Astrocyte of the spinal cord (primary cell): ENCODE measurements around the gene KIAA1549.

ENCODE experiments used
- DNase-seq: peaks from one replicate; pipeline ENCODE4 v3.0.0; 2011; ENCODE audit warnings: low read depth, low spot score
- H3K4me3 ChIP-seq: 2 replicates; pipeline ENCODE4 v1.5.1; 2011; ENCODE audit warnings: low read depth, mild to moderate bottlenecking, low read length, moderate library complexity
- CTCF ChIP-seq: IDR thresholded peaks from 2 replicates; pipeline ENCODE4 v1.5.1; 2012; ENCODE audit warnings: low read depth, mild to moderate bottlenecking, low read length, inconsistent platforms
- in situ Hi-C: cut with HindIII; loops from 2 replicates; pipeline ENCODE4 v1.10.0; 2017; ENCODE audit warnings: low sequenced_read_pairs

The KIAA1549 gene

DNA sequence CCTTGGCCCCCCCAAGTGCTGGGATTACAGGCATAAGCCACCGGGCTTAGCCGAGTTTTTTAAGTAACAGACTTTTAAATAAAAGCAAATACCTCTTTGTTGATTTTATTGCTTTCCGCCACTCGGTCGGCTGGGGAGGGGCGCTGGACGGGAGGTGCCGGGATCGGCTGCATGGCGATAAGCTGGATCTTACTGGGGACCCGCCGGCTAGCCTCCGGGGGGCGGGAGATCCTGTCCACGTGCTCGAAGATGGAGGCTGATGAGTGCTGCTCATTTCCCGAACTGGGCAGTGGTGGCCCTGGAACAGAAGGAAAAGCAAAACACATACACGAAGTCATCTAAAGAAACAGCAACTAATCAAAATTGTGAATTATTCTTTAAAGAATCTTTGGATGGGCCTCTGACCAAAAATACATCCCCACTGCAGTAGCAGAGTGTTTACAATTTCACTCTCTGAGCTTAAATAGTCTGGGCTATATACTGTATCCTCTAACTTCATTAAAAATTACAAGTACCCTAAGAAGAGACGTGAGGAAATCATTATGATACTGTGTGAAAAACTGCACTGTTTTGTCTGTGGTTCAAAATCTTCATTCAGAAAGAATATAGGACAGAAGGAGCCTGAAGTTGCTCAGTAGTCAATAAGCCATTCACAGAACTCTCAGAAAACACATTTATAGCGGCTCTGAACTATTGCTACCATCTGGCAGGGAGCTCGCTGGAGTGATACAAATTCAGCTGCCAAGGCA, 110.0 kb downstream of the KIAA1549 start:
- H3K4me3 ChIP-seq: no peak overlapping the region
- no peak for TF ChIP-seq CTCF
- DNase-seq: no peak
- in situ Hi-C loops: no loop called here

GRCh38 chr7:138869353-138869752, 111.8 kb downstream of the KIAA1549 start:
- DNase-seq: no peak
- H3K4me3 ChIP-seq: no peak overlapping the region
- in situ Hi-C loops: no loop called here
- TF ChIP-seq CTCF: no peak

GRCh38 chr7:138868711-138869110, 112.5 kb downstream of the KIAA1549 start:
- H3K4me3 ChIP-seq: no peak overlapping the region
- DNase-seq: no peak
- in situ Hi-C loops: no loop called here
- no peak for TF ChIP-seq CTCF

DNA sequence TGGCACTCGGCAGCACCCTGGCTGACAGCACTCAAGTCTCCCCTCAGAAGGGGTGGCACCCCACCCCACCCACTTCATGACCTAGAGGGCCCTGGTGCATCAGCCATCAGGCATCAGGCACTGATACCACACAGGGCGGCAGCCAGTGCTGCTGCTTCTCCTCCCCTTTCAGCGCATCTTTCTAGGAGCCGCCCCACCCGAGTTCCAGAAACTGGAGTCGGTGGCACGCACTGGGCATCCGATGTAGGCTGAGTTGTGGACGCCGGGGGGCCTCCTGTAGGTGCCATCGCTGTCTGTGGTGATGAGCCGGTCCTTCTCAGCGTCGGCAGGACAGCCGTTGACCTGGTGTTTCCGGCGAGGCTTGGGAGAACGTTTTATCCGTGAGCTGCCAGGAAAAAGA, 113.4 kb downstream of the KIAA1549 start:
- TF ChIP-seq CTCF: no peak
- DNase-seq: no peak
- no peak overlapping the region for H3K4me3 ChIP-seq
- in situ Hi-C loops: no loop called here

DNA sequence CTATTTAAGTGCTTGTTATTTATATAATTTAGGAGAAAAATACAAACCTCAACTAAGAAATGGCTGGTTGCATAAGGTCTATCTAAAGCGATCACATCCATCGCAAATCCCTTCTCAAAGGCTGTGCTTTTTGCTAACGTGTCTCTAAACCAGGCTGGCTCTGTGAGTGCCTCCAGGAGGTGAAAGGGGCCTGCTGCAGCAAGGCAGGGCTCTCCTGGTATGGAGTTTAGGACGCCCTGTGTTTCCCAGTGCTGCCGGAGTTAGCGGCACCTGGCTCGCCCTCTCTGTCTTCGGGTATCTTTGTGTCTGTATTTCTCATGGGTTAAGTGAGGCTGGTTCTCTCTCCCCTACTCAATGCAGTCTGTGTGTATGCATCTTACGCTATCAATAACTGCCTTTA, 114.8 kb downstream of the KIAA1549 start:
- in situ Hi-C loops: no loop called here
- no peak for DNase-seq
- no peak for TF ChIP-seq CTCF
- H3K4me3 ChIP-seq: no peak overlapping the region

DNA sequence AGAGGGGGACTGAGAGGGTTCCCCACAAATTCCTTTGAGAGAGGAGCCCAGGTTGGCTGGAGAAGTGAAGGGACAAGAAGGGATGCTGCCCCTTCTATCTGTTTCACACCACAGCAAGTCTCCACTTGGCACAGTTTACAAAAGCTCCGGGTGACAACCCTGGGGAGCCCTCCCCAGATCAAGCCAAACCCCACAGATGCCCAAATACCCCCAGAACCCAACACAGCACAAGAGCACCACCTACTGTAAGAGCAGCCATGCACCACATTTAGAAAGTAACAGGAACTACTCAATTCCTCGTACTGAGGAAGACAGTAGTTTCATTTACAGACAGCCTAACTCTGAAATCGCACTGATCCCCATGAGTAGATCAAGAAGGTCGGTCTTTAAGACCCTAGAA, 115.3 kb downstream of the KIAA1549 start:
- DNase-seq: no peak
- in situ Hi-C loops: no loop called here
- TF ChIP-seq CTCF: peak; percentile 44
- H3K4me3 ChIP-seq: no peak overlapping the region
